SK-N-SH treated with all-trans-retinoic acid at 6 μM for 48 hours (cell line): ENCODE measurements around the gene CXCR2.

ENCODE experiments used
- ATAC-seq: fragments of 200-7000 bp; cut with Tn5 transposase; 3 replicates; pipeline ENCODE4 v1.9.1; 2020; ENCODE audit warnings: mild to moderate bottlenecking, moderate library complexity
- ARNTL ChIP-seq: fragments of 450-650 bp; formaldehyde crosslinking; IDR thresholded peaks from 2 replicates; pipeline ENCODE4 v1.5.0; 2020; ENCODE audit warnings: low read depth, mild to moderate bottlenecking, moderate library complexity, borderline replicate concordance
- BACH2 ChIP-seq: fragments of 250-450 bp; sonication (Bioruptor Pico); IDR thresholded peaks from 2 replicates; pipeline ENCODE4 v1.9.0; 2021; ENCODE audit warnings: mild to moderate bottlenecking, borderline replicate concordance
- CREB5 ChIP-seq: fragments of 250-450 bp; sonication (Bioruptor Pico); IDR thresholded peaks from 2 replicates; pipeline ENCODE4 v1.5.1; 2020; ENCODE audit warnings: low read depth, mild to moderate bottlenecking, moderate library complexity
- CSDC2 ChIP-seq: fragments of 250-450 bp; sonication (Bioruptor Pico); IDR thresholded peaks from 2 replicates; pipeline ENCODE4 v1.5.0; 2020; ENCODE audit warnings: mild to moderate bottlenecking, moderate library complexity
- CSRNP3 ChIP-seq: fragments of 250-450 bp; sonication (Bioruptor Pico); IDR thresholded peaks from 2 replicates; pipeline ENCODE4 v1.5.1; 2021; ENCODE audit warnings: mild to moderate bottlenecking, moderate library complexity
- GLIS3 ChIP-seq: fragments of 250-450 bp; sonication (Bioruptor Pico); IDR thresholded peaks from 2 replicates; pipeline ENCODE4 v1.5.0; 2020; ENCODE audit warnings: mild to moderate bottlenecking, moderate library complexity
- ISL1 ChIP-seq: fragments of 250-450 bp; sonication (Bioruptor Pico); IDR thresholded peaks from 2 replicates; pipeline ENCODE4 v2.1.2; 2022; ENCODE audit warnings: mild to moderate bottlenecking, moderate library complexity
- OSR1 ChIP-seq: fragments of 250-450 bp; sonication (Bioruptor Pico); IDR thresholded peaks from 2 replicates; pipeline ENCODE4 v1.8.0; 2022; ENCODE audit warnings: moderate library complexity, mild to moderate bottlenecking, inconsistent platforms
- PATZ1 ChIP-seq: fragments of 250-450 bp; sonication (Bioruptor Pico); IDR thresholded peaks from 2 replicates; pipeline ENCODE4 v1.8.0; 2020; ENCODE audit warnings: mild to moderate bottlenecking, moderate library complexity, borderline replicate concordance
- POU6F1 ChIP-seq: fragments of 250-450 bp; sonication (Bioruptor Pico); IDR thresholded peaks from 2 replicates; pipeline ENCODE4 v1.8.0; 2021; ENCODE audit warnings: low read depth, mild to moderate bottlenecking, moderate library complexity, borderline replicate concordance
- PPARA ChIP-seq: fragments of 250-450 bp; sonication (Bioruptor Pico); IDR thresholded peaks from 2 replicates; pipeline ENCODE4 v1.5.0; 2020; ENCODE audit warnings: mild to moderate bottlenecking, borderline replicate concordance
- RARB ChIP-seq: fragments of 250-450 bp; sonication (Bioruptor Pico); IDR thresholded peaks from 2 replicates; pipeline ENCODE4 v1.8.0; 2021; ENCODE audit warnings: mild to moderate bottlenecking, moderate library complexity
- SNAI2 ChIP-seq: fragments of 250-450 bp; sonication (Bioruptor Pico); IDR thresholded peaks from 2 replicates; pipeline ENCODE4 v1.5.0; 2020; ENCODE audit warnings: mild to moderate bottlenecking, moderate library complexity
- TCF4 ChIP-seq: fragments of 250-450 bp; sonication (Bioruptor Pico); IDR thresholded peaks from 2 replicates; pipeline ENCODE4 v1.8.0; 2021; ENCODE audit warnings: mild to moderate bottlenecking, moderate library complexity, borderline replicate concordance
- TSHZ2 ChIP-seq: fragments of 250-450 bp; sonication (Bioruptor Pico); IDR thresholded peaks from 2 replicates; pipeline ENCODE4 v1.5.0; 2020; ENCODE audit warnings: mild to moderate bottlenecking, moderate library complexity
- ZC3H10 ChIP-seq: fragments of 250-450 bp; sonication (Bioruptor Pico); IDR thresholded peaks from 2 replicates; pipeline ENCODE4 v1.5.1; 2021; ENCODE audit warnings: mild to moderate bottlenecking, moderate library complexity
- ZFP3 ChIP-seq: fragments of 250-450 bp; sonication (Bioruptor Pico); IDR thresholded peaks from 2 replicates; pipeline ENCODE4 v1.5.0; 2020; ENCODE audit warnings: mild to moderate bottlenecking, moderate library complexity
- ZFP30 ChIP-seq: fragments of 450-650 bp; formaldehyde crosslinking; IDR thresholded peaks from 2 replicates; pipeline ENCODE4 v1.5.0; 2022; ENCODE audit warnings: mild to moderate bottlenecking, moderate library complexity
- ZNF565 ChIP-seq: fragments of 450-650 bp; formaldehyde crosslinking; conservative IDR thresholded peaks from 2 replicates; pipeline ENCODE4 v1.5.0; 2020; ENCODE audit warnings: low read depth, mild to moderate bottlenecking, moderate library complexity
- ZNF70 ChIP-seq: fragments of 450-650 bp; formaldehyde crosslinking; IDR thresholded peaks from 2 replicates; pipeline ENCODE4 v1.5.0; 2020; ENCODE audit warnings: mild to moderate bottlenecking, moderate library complexity

CXCR2 gene

GRCh38 chr2:218125095-218125494 lies 733 bp upstream of the CXCR2 start:
- no peak for ATAC-seq
- TF ChIP-seq TCF4 (CRISPR knock-in tag) (no peak), CSDC2 (CRISPR knock-in tag) (no peak), GLIS3 (CRISPR knock-in tag) (no peak), BACH2 (CRISPR knock-in tag) (no peak), CREB5 (CRISPR knock-in tag) (no peak), RARB (no peak)

- no peak for ATAC-seq
- TF ChIP-seq ZFP3 (CRISPR knock-in tag) (no peak), PPARA (CRISPR knock-in tag) (no peak), ZNF565 (CRISPR knock-in tag) (no peak), BACH2 (CRISPR knock-in tag) (no peak), OSR1 (CRISPR knock-in tag) (no peak), ZFP30 (CRISPR knock-in tag) (no peak), TSHZ2 (CRISPR knock-in tag) (no peak)
Measured at GRCh38 chr2:218127929-218128455, 2.2 kb downstream of the CXCR2 start.

GRCh38 chr2:218128781-218129457 lies 3.1 kb downstream of the CXCR2 start:
- no peak for ATAC-seq

GRCh38 chr2:218129458-218130135 lies 3.8 kb downstream of the CXCR2 start:
- no peak for ATAC-seq
- no peak for TF ChIP-seq RARB
- TF ChIP-seq ZFP30 (CRISPR knock-in tag) = no peak
- no peak for TF ChIP-seq POU6F1 (CRISPR knock-in tag)
- no peak for TF ChIP-seq PATZ1
- TF ChIP-seq CSRNP3 (CRISPR knock-in tag) = no peak
- no peak for TF ChIP-seq GLIS3 (CRISPR knock-in tag)
- no peak for TF ChIP-seq OSR1 (CRISPR knock-in tag)
- TF ChIP-seq SNAI2 (CRISPR knock-in tag) = no peak
- TF ChIP-seq ZNF70 (CRISPR knock-in tag) = no peak
- no peak for TF ChIP-seq ARNTL (CRISPR knock-in tag)
- TF ChIP-seq ISL1 (CRISPR knock-in tag) = no peak
- TF ChIP-seq ZNF565 (CRISPR knock-in tag) = no peak
- TF ChIP-seq TCF4 (CRISPR knock-in tag) = no peak
- TF ChIP-seq BACH2 (CRISPR knock-in tag) = no peak
- TF ChIP-seq PPARA (CRISPR knock-in tag) = no peak

More at GRCh38 chr2:218128781-218129457, 3.1 kb downstream of the CXCR2 start:
- no peak for TF ChIP-seq CSDC2 (CRISPR knock-in tag)
- no peak for TF ChIP-seq ZC3H10 (CRISPR knock-in tag)
- TF ChIP-seq PPARA (CRISPR knock-in tag) = no peak
- no peak for TF ChIP-seq CREB5 (CRISPR knock-in tag)
- TF ChIP-seq ARNTL (CRISPR knock-in tag) = no peak
- no peak for TF ChIP-seq RARB
- TF ChIP-seq TCF4 (CRISPR knock-in tag) = no peak
- no peak for TF ChIP-seq ZFP30 (CRISPR knock-in tag)
- TF ChIP-seq, all 23 proteins: peak for 0
